Fibroblast of villous mesenchyme (primary cell): Measurements from ENCODE around the gene HTR6. TPM values are rescaled to one million over a fixed set of nuclear protein-coding genes. Genes with fewer than 3 reads are reported as not detected.

Experiments
- DNase-seq: peaks from one replicate; pipeline ENCODE4 v3.0.0-alpha.2; 2010; ENCODE audit warnings: low read depth
- H3K4me3 ChIP-seq: 2 replicates; pipeline ENCODE4 v1.5.1; 2011; ENCODE audit warnings: low read depth, mild to moderate bottlenecking, low read length
- total RNA-seq: library from RNA; depleted of rRNA; stranded (reverse); fragments of >200 nt; gene quantifications from 2 replicates; pipeline ENCODE4 v1.2.3, GENCODE V29; 2012
- TF ChIP-seq, protein P1 (sequence below): IDR thresholded peaks from 2 replicates; pipeline ENCODE4 v1.5.1; 2012; ENCODE audit warnings: low read depth, mild to moderate bottlenecking, low read length; ENCODE audit not compliant: insufficient read depth

Gene HTR6
- total RNA-seq, 1 donor, result not detected

DNA sequence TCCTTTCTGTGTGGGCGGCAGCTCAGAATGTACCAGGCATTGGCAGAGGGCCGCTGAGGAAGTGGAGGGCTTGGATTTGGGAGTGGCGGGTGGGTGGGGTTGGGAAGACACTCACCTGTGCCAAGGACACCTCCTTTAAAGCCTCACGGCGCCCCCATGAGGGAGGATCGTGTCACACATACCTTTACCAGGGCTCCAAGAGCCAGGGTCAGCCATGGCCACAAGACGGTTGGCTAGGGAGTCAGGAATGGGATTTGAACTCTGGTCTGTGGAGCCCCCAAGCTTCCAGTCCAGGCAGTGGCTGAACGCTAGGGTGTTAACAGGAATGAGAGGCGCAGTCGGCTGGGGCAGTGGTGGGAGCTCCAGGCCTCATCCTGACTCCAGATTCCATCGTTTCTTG is 16.0 kb upstream of the HTR6 start:
- TF ChIP-seq, protein P1, sequence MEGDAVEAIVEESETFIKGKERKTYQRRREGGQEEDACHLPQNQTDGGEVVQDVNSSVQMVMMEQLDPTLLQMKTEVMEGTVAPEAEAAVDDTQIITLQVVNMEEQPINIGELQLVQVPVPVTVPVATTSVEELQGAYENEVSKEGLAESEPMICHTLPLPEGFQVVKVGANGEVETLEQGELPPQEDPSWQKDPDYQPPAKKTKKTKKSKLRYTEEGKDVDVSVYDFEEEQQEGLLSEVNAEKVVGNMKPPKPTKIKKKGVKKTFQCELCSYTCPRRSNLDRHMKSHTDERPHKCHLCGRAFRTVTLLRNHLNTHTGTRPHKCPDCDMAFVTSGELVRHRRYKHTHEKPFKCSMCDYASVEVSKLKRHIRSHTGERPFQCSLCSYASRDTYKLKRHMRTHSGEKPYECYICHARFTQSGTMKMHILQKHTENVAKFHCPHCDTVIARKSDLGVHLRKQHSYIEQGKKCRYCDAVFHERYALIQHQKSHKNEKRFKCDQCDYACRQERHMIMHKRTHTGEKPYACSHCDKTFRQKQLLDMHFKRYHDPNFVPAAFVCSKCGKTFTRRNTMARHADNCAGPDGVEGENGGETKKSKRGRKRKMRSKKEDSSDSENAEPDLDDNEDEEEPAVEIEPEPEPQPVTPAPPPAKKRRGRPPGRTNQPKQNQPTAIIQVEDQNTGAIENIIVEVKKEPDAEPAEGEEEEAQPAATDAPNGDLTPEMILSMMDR, result peak; percentile 38
- peak; percentile 30 for DNase-seq
- no peak overlapping the region for H3K4me3 ChIP-seq

DNA sequence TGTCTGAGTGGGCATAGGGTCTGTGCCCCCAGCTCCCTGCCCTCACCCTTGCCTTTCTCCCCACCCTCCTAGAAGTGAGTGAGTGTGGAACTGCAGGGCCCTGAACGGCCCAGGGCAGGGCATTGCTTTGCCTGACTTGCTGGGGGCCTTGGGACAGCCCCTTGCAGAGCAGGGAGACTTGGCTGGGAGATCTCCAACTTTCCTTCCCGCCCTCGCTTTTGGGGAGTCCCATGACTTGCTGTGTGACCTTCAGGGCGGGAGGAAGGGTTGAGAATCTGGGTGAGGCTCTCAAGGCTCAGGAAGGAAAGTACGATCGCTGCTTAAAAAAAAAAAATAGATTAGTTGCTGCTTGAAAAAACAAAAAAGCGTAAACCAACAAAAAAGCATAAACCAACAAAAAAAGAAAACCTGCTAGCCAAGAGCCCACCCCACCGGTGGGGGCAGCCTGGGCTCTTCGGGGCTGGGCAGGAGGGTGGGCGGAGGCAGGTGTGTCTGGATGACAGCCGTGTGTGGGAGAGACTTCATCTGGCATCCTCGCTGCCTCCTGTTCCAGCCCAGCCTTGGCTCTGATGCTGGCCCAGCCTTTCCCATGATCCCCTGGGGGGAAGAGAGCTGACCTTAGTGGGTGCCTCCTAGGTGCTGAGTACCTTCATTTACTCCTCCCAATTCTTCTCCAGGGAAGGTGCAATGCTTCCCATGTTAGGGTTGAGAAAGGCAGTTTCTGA is 14.1 kb upstream of the HTR6 start:
- DNase-seq, result peak; percentile 22
- no peak overlapping the region for H3K4me3 ChIP-seq
- TF ChIP-seq, protein P1, result no peak

DNA sequence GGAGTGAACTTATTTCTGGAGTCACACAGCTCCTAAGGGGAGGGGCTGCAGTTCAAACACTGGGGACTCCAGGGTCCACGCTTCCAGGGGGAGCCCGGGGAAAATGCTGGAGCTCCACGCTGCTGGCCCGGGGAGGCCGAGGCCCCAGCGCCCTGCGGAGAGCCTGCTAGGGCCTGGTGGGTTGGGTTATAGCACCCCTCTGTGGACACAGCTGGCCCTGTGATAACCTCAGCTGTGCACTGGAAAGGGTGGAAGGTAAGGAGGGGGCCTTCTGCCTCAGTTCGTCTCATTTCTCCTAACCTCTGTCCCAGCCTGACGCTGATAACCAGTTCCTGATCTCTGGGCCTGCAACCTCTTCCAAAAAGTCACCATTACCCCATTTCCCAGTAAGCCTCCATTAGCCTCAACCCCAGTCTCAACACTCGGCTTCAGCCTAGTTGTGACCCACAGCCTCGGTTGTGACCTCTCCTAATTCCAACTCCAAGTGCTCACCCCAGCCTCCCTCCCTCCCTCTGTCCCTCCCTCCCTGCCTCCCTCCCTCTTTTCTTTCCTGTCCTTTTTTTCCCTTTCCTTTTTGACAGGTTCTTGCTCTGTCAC is 13.4 kb upstream of the HTR6 start:
- TF ChIP-seq, protein P1, result peak; percentile 89
- peak; percentile 60 for DNase-seq
- H3K4me3 ChIP-seq, result no peak overlapping the region

DNA sequence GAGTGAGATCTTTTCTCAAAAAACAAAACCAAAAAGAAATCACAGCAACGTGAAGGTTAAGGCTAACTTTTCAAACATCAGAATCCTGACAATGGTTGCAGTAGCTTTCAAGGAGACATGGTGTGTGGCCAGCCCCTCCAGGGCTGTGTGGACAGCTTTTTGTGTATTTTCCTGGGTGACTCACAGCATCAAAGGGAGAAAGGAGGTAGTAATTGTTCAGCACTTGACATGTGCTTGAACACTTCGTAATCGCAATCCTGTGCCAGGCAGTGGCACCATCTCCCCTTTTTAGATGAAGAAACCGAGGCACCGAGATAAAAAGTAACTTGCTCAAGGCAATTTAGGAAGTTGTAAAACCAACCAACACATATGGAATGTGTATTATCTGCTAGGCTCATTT is 10.3 kb upstream of the HTR6 start:
- H3K4me3 ChIP-seq, result no peak overlapping the region
- no peak for DNase-seq
- TF ChIP-seq, protein P1, result no peak

DNA sequence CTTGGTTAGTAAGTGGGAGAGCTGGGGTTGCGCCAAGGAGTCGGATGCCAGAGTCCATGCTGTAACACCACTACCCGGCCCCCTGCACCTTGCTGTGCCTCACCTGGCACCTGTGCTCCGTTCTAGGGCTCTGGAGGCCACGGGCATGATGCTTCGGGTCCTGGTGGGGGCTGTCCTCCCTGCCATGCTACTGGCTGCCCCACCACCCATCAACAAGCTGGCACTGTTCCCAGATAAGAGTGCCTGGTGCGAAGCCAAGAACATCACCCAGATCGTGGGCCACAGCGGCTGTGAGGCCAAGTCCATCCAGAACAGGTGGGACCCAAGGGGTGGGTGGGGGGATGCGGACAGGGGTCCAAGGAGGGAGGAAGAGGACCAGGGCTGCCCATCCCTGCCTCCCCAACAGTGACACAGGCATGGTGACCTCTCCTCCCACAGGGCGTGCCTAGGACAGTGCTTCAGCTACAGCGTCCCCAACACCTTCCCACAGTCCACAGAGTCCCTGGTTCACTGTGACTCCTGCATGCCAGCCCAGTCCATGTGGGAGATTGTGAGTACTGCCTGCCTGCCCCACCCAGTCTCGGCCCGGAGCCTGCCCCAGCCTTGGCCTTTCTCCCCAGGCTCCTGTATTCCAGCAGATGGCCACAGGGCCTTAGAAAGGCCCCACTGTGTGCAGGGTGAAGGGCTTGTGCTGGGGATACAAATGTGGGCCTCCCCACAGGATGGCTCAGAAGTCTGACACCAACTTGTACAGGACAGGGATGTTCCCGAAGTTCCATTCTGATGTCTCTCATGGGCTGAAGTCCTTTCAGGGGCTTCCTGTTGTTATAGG is 9.6 kb upstream of the HTR6 start:
- no peak overlapping the region for H3K4me3 ChIP-seq
- DNase-seq, result no peak
- TF ChIP-seq, protein P1, result no peak

DNA sequence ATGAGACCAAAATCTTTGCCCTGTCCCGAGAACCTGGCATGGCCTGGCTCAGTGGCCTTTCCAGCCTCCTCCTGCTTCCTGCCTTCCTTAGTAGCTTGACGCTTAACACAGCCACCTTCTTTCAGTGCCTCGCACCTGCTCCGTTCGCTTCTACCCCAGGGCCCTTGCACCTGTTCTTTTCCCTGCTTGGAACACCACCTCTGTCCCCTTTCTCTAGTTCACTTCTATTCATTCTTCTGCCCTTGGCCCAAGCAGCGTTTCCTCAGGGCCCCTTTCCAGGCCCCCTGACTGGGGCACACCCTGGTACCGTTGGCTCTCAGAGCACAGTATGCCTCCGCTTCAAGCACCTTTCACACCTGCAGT is 9.0 kb upstream of the HTR6 start:
- TF ChIP-seq, protein P1, result no peak
- no peak overlapping the region for H3K4me3 ChIP-seq
- DNase-seq, result no peak
